ENCODE data around the gene SPACDR.

SPACDR gene

GRCh38 chr7:100407285-100408180 lies 56.5 kb downstream of the SPACDR start:
- DNase-seq, result peak; percentile 78

GRCh38 chr7:100406767-100407166 lies 57.3 kb downstream of the SPACDR start:
- no peak for DNase-seq

All from CD4-positive, alpha-beta T cell treated with Interleukin-21 for 1 hour (primary cell).